GM13977 (cell line): ENCODE data around the gene CCER1.
"Not testable (repeated sequence)": the region's sequence is repeated elsewhere in the genome, so short reads cannot be mapped to it uniquely, and the experiment has no call there.

Experiments used
- DNase-seq: peaks from one replicate; pipeline ENCODE4 v3.0.0; 2012; ENCODE audit warnings: low spot score
- in situ Hi-C: fragments of 300-500 bp; cut with MboI; formaldehyde crosslinking; loops from one replicate; pipeline ENCODE4 v1.12.0; 2022; ENCODE audit warnings: low sequenced_read_pairs, low pct_unique_long_range_greater_than_20kb, mixed read lengths, inconsistent platforms; ENCODE audit not compliant: unreplicated experiment
- TF ChIP-seq, protein P1 (sequence below): IDR thresholded peaks from 2 replicates; pipeline ENCODE4 v1.5.1; 2012; ENCODE audit warnings: mild to moderate bottlenecking, control low read depth; ENCODE audit not compliant: insufficient read depth; ENCODE audit errors: extremely low read depth, missing control alignments

The CCER1 gene

DNA sequence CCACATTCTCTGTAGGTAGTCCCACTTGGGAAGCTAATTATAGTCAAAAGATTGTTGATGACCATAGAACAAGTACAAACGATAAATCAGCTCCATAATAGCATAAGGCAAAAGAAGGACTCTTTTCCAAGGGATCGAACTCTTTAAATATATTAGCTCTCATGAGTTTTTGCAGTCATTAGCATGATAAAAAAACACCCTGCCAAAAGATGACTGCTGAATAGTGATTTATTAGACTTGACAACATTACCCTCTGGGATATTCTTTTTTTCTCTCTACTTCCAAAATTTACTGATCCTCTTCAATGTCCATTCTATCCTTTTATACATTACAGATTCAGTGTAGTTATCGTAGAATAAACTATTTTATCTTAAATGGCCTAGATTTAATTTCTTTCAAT, 35.6 kb upstream of the CCER1 start:
- TF ChIP-seq, protein P1, sequence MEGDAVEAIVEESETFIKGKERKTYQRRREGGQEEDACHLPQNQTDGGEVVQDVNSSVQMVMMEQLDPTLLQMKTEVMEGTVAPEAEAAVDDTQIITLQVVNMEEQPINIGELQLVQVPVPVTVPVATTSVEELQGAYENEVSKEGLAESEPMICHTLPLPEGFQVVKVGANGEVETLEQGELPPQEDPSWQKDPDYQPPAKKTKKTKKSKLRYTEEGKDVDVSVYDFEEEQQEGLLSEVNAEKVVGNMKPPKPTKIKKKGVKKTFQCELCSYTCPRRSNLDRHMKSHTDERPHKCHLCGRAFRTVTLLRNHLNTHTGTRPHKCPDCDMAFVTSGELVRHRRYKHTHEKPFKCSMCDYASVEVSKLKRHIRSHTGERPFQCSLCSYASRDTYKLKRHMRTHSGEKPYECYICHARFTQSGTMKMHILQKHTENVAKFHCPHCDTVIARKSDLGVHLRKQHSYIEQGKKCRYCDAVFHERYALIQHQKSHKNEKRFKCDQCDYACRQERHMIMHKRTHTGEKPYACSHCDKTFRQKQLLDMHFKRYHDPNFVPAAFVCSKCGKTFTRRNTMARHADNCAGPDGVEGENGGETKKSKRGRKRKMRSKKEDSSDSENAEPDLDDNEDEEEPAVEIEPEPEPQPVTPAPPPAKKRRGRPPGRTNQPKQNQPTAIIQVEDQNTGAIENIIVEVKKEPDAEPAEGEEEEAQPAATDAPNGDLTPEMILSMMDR: no peak
- DNase-seq: no peak
- in situ Hi-C loops: loop anchor here (25.0 kb wide), 1 partner anchor 322 kb away; no protein-coding TSS in a partner anchor

DNA sequence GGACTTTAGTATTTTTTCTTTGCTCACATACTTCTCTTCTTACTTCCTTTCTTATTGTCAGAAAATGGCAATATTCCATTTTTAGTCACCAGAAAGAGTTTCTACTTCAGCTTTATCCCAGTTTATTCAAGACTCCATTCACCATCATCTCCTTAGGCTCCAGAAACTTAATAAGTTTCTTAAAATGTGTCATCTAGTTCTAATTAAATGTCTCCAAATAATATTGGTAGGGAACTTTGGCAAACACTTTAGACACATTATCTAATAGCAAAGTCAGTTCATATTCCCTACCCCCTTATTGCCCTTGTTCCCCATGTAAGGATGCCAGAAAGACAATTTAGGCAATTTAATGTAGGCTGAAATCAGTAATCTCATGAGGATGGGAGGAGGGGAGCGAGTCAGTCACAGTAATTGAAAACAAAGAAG, 34.7 kb upstream of the CCER1 start:
- no peak for DNase-seq
- in situ Hi-C loops: loop anchor here (10.0 to 25.0 kb wide), 2 partner anchors 105 to 323 kb away; no protein-coding TSS in a partner anchor
- TF ChIP-seq, protein P1: no peak

DNA sequence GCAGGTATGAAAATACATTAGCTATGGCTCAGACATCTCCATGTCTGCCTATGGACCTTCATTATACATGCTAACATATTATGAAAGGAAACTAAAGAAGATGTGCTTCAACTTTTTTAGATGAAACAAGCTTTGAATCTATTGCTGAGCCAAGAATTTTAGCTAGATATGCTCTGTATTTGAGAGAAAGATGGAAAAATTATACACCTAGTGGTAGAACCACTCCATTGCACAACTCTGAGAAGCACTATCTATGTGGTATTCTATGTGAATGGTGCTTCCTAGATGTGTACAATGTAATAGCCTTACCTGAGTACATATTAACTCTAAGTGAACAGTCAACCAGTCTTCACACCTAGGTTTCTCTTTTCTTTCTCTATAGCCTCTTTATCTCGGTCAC, 32.5 kb upstream of the CCER1 start:
- TF ChIP-seq, protein P1: no peak
- no peak for DNase-seq
- in situ Hi-C loops: loop anchor here (10.0 to 25.0 kb wide), 2 partner anchors 107 to 325 kb away; no protein-coding TSS in a partner anchor

DNA sequence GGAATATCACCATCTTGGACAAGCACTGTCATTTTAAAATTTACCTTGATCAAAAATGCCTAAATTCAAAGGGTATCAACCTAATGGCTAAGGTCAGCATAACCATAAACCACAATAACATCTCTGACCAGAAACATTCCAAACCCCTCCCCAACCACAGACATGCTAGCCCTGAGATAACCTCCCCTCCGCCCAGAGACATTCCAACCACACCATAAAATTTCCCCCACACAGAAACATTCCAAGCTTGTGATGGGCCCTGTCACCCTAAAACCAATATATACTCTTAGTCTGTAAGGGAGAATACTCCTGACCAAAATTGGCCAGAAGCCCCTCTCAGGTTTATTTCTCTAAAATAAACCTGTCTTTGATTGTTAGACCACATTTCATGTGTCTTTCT, 32.1 kb upstream of the CCER1 start:
- no peak for DNase-seq
- in situ Hi-C loops: loop anchor here (10.0 to 25.0 kb wide), 2 partner anchors 108 to 325 kb away; no protein-coding TSS in a partner anchor
- TF ChIP-seq, protein P1: no peak

DNA sequence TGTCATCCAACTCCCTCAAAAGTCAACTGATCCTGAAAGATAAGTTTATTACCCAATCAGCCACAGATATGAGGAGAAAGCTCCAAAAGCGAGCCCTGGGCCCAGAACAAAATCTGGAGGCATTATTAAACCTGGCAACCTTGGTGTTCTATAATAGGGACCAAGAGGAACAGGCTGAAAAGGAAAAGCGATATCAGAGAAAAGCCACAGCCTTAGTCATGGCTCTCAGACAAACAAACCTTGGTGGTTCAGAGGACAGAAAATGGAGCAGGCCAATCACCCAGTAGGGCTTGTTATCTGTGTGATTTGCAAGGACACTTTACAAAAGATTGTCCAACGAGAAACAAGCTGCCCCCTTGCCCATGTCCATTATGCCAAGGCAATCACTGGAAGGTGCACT, 30.4 kb upstream of the CCER1 start:
- DNase-seq: not testable (repeated sequence)
- in situ Hi-C loops: loop anchor here (10.0 to 25.0 kb wide), 2 partner anchors 109 to 327 kb away; no protein-coding TSS in a partner anchor

DNA sequence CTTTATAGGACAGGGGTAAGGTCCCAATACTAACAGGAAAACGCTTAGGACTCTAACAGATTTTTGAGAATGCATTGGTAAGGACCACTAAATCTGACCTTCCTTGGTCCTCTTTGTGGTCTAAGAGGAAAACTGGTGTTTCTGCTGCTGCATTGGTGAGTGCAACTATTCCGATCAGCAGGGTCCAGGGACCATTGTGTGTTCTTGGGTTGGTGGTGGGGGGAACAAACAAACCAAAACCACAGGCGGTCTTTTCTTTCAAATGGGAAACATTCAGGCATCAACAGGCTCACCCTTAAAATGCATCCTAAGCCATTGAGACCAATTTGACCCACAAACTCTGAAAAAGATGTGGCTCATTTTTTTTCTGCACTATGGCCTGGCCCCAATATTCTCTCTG, 29.1 kb upstream of the CCER1 start:
- in situ Hi-C loops: loop anchor here (10.0 to 25.0 kb wide), 2 partner anchors 111 to 328 kb away; no protein-coding TSS in a partner anchor
- TF ChIP-seq, protein P1: no peak
- DNase-seq: no peak

DNA sequence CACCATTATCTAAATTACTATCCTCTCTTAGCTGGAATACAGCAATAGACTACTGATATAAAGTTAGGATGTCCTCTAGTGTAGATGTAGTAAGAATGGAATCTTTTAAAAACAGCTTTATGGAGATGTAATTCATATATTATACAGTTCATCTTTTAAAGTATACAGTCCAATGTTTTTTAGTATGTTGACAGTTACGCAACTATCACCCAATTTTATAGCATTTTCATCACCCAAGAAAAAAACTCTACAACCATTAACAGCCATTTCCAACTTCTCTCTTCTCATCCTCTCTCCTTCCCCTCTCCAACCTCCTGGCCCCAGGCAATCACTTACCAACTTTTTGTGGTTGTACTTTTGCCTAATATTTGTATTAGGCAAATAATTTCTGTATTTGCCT, 27.2 kb upstream of the CCER1 start:
- TF ChIP-seq, protein P1: no peak
- DNase-seq: no peak
- in situ Hi-C loops: loop anchor here (10.0 to 25.0 kb wide), 2 partner anchors 113 to 330 kb away; no protein-coding TSS in a partner anchor
